Measurements from ENCODE around the gene STOM.
"Not testable (repeated sequence)": the region's sequence is repeated elsewhere in the genome, so short reads cannot be mapped to it uniquely, and the experiment has no call there.

The STOM gene

DNA sequence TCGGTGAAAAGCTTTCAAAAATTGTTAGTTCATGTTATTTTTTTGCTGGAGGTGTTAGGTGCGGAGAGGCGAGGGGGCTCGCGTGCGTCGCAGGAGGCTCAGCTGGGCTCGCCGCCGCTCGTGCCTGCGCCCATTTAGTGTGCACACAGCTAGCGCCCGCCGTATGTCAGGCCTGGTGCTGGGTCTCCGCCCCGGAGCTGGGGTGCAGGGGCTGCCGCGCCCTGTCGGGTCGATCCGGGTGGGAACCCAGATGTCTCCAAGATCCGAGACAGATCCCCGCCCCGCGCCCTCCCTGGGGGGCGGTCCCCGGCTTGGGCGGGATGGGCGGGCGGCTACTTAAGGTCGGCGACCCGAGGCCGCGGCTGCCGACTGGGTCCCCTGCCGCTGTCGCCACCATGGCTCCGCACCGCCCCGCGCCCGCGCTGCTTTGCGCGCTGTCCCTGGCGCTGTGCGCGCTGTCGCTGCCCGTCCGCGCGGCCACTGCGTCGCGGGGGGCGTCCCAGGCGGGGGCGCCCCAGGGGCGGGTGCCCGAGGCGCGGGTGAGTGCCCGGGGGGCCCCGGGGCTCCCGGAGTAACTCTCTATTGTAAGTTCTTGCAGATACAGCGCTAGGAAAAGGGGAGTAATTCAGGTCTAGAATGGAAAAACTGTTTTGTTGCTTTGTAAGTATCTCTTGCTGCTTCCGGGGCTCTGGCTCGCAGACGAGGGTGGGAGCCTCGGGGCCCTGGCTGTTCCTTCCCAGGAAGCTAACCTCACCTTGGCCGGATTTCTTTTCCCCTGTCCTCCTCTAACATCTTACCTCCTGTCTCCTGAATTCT, 70.4 kb downstream of the STOM start:
- DNase-seq, result peak in 2 of 4 experiments; percentile 10 to 50

DNA sequence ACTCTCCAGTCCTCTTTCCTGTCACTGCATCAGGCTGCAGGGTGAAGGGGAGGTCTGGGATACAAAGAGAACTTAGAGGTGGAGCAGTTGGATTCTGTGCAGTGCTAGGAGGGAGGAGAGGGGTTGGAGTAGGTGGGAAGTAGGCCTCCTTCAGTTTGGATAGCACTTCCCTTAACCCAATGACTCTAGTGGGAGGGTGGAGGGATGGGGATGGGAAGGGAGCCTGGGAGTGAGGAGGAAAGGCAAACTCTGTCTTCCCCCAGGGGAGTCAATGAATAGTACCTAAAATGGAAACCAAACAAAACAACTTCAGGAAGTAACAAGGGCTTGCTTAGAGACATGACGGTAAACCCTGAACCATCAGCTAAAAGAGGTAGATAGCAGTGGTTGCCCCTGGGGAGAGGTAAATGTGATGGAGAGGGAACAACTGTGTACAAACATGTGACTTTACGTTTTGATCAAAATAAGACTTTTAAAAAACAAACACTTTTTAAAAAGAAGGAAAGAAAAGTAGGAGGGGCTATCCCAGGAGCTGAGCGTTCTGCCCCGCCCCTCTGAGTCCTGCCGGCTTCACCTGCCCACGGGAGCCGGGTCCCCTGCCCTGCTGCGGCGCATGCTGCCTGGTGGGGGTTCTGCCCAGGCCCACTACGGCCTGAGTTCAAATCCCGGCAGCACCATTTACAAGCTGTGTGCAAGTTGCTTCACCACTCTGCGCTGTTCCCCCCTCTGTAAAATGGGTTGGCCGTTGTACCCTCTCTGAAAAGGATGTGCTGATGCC, 71.2 kb downstream of the STOM start:
- peak in 2 of 4 experiments; percentile 35 to 40 for DNase-seq

DNA sequence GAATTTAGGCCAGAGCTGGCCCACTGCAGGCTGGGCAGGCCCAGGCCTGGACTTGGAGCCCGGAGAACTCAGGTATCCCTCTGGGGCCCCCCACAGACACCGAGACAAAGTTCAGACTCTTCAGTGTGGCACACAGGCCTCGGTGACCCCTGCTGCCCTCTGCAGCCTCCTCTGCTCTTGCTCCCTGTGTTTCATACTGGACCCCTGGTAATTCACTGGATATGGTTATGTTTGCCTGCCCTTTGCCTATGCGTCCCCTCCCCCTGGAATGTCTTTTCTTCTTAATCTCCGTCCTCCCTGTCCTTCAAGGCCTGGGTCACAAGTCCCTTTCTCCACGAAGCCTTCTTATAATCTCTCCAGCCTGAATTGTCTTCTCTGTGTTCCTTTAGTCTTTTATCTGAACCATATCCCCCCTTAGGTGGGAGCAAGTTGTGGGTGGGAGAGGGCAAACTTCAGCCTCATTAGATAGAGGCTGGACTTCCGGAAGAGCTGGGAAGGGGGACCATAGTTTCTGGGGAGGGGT, 72.0 kb downstream of the STOM start:
- no peak for DNase-seq

DNA sequence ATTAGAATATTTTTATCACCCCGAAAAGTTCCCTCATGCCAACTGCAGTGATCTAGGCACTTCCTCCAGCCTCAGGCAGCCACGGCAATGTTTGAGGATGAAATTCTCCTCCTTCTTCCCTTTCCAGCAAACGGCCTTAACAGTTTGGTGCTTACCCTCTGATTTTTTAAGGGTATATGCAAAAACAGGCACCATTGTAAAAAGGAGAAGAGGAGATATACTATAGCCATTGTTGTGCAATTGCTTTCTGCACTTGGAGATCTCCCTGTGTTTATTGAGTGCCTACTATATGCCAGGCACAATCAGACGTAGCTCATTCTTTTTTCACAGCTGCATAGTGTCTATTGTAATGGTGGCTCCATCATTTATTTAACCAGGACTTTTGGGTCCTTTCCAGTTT, 72.7 kb downstream of the STOM start:
- DNase-seq, result peak; percentile 68 to 89 (median 83)

DNA sequence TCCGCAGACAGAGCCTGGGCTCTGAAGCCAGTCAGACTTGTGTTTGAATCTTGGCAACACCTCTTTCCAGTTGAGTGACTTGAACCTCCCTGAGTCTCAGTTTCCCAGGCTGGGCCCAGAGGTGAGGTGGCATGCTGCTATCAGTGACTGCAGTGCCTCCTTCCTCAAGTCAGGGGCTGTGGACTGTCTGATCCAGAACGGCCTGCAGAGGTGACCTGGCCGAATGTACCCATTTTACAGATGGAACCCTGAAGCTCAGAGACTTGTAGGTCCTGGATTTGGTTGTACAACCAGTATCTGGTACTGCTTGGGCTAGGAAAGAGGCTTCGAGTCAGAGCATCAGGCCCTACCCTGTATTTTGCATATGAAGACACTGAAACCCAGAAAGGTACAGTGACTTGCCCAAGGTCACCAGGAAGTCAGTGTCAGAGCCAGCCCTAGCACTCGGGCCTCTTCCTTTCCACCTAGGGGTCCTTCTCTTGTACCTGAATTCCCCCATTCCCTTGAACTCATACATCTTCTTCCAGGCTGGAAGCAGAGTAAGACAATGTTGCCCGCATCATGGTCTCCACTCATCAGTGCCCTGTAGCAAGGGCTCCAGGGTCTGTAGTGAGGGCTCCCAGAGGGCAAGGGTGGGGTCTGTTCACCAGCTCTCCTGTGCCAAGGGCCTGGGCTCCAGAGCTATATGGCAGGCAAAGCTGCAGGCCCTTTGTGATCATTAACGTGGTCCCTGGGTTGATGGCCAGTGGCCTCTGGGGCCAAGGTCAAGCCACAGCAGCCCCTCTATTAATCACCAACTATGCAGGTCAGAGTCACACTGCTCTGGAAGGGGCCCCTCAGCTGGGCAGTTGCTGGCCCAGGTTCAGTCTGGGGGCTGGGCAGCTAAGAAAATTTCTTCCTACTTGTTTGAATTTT, 73.6 kb downstream of the STOM start:
- no peak for DNase-seq

DNA sequence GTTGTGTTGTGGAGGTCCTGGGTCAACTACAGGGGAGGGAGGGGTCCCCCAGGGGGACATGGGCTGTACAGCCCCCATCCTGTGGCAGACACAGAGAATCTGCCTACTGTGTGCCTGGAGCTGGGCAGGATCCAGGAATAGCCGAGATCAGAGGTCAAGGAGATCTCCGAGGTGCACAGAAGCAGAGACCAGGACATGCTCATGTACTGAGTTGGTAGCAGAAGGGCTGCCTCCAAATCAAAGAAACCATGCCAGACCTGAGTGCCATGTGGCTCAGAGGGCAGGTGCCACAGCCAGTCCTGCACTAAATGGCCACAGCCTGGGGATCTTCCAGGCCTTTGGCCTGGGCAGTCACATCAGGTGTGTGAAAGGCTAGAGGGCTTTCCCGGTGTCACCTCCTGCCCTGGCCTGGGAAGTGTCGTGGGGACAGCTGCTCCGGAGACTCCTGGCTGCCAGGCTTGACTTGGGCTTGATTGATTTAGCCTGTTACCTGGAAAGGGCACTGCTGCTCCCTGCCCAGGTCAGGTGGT, 74.3 kb downstream of the STOM start:
- no peak for DNase-seq

DNA sequence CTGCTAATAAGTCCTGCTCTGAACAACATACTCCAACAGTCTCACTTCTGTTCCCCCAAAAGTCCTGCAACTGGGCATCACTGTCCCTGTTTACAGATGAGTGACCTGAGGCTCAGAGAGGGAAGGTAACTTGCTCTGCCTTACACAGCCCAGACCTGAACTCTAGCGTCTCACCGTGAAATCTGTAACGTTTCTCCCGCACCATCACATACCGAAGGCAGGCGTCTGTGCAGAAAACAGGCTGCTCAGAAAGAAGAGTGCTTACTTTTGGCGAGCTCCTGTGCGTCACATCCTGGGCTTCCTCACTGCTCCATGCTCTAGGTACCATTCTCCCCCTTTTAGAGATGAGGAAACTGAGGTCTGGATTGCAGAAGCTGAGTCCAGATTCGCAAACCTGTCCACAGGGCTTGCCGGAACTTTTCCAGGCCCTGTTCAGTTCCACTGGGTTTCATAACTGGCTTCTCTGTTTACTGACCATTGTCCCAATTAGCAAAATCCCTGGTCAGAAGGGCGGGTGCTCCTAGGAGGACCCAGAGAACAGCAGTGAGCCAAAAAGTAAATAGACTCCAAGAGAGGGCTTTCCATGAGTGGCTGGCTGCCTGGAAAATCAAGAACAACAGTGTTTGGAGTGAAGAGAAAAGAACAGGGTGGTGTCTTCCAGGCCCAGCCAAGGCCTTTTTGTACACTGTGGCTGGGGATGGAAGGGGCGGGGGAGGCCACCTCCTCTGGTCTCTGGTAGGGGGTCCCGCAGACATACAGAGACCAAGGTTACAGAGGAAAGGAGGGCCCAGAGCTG, 75.0 kb downstream of the STOM start:
- no peak for DNase-seq

DNA sequence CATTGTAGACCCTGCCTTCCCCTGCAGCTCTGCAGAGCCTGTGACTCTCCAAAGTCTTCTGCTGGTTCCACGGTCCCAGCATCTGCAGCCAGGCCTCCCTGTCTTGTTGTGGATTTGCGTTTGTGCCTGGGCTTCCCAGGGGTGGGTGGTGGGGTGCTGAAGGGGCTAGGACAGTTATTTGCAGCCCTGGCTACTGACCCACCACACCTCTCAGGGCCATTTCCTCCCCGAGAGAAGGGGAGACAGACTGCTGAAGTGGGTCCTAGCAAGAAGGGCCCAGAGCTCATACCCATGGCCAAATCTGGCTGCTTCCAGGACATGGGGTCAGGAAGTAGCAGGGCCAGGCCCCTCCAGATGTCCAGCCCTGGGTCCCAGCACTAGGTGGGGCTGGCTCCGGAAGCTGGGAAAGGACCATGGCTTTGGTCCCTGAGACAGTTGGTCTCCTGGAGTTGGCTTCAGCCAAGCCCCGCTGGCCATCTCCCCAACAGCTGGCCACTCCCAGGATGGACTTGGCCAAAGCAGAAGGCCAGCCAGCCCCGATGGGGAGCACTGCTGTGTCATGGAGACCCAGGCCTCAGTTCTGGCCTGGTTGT, 75.8 kb downstream of the STOM start:
- DNase-seq, result no peak

DNA sequence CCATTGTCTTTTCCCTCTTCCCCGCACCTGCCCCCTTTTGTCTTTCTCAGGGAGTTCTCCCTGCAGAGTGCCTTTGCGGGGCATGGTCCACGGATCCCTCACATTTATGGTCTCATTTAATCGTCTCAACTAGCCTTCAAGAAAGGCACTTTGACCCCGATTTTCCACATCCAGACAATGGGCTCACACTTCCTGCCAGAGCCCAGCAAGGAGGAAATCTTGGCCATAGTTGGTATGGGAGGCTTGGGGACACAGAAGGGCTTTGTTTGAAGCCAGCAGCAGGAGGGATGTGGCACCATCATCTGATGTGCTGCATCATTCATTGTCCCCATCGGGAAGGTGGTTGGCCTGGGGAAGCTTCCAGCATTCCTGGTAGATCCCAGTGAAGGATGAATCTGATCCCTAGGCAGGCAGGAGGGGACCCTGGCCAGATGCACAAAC, 77.2 kb downstream of the STOM start:
- no peak for DNase-seq

DNA sequence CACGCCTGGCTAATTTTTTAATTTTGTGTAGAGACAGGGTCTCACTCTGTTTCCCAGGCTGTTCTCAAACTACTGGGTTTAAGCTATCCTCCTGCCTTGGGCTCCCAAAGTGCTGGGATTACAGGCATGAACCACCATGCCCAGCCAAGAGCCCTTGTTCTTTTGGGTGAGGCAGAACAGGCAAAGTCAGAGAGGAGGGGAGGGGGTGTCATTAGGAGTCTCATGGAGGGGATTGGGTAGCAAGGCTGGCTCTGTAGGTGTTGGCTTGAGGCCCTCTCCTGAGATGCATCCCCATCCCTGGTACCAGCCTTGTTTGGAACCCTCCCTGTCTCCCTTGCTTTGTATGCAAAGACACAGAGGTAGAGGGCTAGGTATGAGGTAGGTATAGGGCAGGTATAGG, 78.0 kb downstream of the STOM start:
- no peak for DNase-seq

DNA sequence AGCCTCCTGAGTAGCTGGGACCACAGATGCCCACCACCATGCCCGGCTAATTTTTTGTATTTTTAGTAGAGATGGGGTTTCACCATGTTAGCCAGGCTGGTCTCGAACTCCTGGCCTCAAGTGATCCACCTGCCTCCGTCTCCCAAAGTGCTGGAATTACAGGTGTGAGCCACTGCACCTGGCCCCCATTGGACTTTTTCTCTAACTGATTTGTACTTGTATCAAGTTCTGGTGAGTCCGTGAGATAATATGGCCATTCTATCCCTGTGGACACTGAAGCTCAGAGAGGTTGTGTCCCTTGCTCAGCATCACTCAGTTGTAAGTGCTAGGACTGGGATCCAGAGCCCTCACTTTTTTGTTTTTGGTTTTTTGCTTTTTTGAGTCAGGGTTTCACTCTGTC, 78.5 kb downstream of the STOM start:
- not testable (repeated sequence) for DNase-seq

DNA sequence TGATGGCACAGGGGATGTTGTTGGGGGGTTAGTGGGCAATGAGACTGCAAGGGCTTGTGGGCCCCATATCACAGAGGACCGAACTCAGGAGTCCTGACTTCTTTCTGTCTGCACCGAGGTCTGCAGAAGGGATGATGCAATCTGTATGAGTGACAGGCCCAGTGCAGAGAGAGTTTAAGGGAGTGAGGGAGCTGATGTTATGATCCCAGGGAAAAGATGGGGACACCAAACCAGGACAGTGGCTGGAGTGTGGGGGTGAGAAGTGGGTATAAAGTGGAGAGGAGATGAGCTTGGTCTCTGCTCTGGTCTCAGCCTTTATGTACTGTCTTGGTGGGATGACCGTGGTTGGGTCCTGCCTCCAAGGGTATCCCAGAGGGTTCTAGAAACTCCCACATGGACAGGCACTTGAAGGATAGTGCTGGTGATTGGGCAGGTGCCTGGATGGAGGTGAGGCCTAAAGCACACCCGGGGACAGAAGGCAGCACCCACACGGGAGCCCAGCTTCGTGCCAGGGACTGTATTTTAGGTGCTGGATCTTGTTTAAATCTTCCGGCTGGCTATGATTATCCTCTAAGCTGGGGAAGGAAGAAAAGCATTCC, 80.2 kb downstream of the STOM start:
- no peak for DNase-seq

DNA sequence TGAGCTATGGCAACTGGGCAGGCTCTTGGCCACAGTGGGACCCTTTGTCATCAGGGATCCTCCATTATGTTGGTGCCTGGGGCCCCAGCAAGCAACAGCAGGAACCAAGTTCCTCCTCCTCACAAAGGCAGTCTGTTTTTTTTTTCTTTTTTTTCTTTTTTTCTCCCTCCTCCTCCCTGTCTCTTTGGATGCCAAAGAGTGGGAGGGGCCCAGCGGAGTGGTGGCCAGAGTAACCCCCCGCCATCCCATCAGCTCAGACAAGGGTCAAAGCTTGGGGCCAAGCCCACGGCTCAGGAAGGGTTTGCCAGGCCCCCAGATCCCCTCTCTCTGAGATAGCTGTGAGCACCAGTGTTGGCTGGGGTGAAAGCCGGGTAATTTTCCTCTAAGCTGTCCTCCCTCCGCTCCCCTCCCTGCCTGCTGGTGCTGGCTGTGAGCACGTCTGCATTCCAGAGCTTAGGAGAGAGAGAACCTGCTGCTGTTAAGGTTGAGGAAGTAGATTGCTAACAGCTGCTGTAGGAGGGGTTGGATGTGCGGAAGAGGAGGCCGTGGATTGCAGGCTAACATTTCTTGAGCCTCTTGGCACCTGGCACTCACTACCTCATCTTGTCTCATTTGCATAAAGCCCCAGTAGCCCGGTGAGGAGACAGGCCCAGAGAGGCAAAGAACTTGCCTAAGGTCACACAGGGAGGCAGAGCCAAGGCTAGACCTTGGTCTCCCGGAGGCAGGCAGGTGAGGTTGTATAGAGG, 80.9 kb downstream of the STOM start:
- peak; percentile 37 to 69 (median 65) for DNase-seq
